ENCODE measurements around the gene TMED9. TPM values are rescaled to one million over a fixed set of nuclear protein-coding genes. Genes with fewer than 3 reads are reported as not detected.

TMED9 gene
- total and polyA plus RNA-seq, 9 of the 15 experiments (the other 6 are each of a cell fraction or from before 2014, with no cell fraction given) = 43.7 to 301 (median 90.0) TPM

DNA sequence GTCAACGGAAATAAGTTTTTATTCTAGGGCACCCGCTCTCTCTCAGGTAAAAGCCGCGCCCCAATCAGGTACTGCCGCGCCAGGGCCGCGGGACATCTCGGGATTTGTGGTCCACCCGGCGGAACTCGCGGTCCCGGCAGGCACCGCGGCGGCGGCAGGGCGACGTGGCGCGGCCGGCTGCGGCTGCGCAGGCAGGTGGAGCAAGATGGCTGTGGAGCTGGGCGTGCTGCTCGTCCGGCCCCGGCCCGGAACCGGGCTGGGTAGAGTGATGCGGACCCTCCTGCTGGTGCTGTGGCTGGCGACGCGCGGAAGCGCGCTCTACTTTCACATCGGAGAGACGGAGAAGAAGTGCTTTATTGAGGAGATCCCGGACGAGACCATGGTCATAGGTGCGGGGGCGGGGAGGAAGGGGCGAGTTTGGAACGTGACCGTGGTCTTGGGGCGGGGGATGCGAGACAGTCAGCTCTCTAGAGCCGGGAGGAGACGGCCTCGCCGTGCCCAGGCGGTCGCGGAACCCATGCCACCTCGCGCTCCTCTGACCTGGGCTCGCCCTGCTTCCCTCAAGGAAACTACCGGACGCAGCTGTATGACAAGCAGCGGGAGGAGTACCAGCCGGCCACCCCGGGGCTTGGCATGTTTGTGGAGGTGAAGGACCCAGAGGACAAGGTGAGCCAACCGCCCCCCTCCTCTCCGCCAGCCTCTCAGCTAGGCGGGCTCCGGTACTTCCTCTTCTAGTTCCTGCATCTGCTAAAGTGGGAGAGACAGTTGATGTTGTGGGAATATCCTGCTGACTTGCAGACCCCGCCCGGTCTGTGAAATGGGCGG, at the start of gene TMED9 (continued):
- TF ChIP-seq, protein P1, sequence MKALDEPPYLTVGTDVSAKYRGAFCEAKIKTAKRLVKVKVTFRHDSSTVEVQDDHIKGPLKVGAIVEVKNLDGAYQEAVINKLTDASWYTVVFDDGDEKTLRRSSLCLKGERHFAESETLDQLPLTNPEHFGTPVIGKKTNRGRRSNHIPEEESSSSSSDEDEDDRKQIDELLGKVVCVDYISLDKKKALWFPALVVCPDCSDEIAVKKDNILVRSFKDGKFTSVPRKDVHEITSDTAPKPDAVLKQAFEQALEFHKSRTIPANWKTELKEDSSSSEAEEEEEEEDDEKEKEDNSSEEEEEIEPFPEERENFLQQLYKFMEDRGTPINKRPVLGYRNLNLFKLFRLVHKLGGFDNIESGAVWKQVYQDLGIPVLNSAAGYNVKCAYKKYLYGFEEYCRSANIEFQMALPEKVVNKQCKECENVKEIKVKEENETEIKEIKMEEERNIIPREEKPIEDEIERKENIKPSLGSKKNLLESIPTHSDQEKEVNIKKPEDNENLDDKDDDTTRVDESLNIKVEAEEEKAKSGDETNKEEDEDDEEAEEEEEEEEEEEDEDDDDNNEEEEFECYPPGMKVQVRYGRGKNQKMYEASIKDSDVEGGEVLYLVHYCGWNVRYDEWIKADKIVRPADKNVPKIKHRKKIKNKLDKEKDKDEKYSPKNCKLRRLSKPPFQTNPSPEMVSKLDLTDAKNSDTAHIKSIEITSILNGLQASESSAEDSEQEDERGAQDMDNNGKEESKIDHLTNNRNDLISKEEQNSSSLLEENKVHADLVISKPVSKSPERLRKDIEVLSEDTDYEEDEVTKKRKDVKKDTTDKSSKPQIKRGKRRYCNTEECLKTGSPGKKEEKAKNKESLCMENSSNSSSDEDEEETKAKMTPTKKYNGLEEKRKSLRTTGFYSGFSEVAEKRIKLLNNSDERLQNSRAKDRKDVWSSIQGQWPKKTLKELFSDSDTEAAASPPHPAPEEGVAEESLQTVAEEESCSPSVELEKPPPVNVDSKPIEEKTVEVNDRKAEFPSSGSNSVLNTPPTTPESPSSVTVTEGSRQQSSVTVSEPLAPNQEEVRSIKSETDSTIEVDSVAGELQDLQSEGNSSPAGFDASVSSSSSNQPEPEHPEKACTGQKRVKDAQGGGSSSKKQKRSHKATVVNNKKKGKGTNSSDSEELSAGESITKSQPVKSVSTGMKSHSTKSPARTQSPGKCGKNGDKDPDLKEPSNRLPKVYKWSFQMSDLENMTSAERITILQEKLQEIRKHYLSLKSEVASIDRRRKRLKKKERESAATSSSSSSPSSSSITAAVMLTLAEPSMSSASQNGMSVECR (CRISPR knock-in tag; IDR thresholded peaks at IDR 0.05) = peak; percentile 58
- TF ChIP-seq ETS2 (tag; IDR thresholded peaks at IDR 0.05; ENCODE audit: borderline replicate concordance, poor library complexity, severe bottlenecking) (no peak), CC2D1A (IDR thresholded peaks at IDR 0.05) (no peak), RAD21 (CRISPR knock-in tag; conservative IDR thresholded peaks at IDR 0.05 in 1 of 2, IDR thresholded peaks at IDR 0.05 in 1 of 2) (no peak), THRAP3 (IDR thresholded peaks at IDR 0.05; ENCODE audit: borderline replicate concordance) (no peak), SRSF3 (IDR thresholded peaks at IDR 0.05; ENCODE audit: insufficient read depth, low read length) (no peak), PHF21A (IDR thresholded peaks at IDR 0.05; ENCODE audit: borderline replicate concordance, low read depth) (no peak), SREBF1 (IDR thresholded peaks at IDR 0.05; ENCODE audit: borderline replicate concordance, low read depth, low read length) (no peak), MEF2D (tag; conservative IDR thresholded peaks at IDR 0.05; ENCODE audit: low read depth) (no peak), CBX5 (IDR thresholded peaks at IDR 0.05; ENCODE audit: borderline replicate concordance, low read depth) (no peak), ZZZ3 (IDR thresholded peaks at IDR 0.05) (no peak), SNIP1 (IDR thresholded peaks at IDR 0.05; ENCODE audit: low read depth) (no peak), ZNF316 (IDR thresholded peaks at IDR 0.05) (no peak), FIP1L1 (IDR thresholded peaks at IDR 0.05; ENCODE audit: low read depth, low read length, poor library complexity, severe bottlenecking) (no peak), SMARCA4 (IDR thresholded peaks at IDR 0.05) (no peak)
- TF ChIP-seq, protein P2, sequence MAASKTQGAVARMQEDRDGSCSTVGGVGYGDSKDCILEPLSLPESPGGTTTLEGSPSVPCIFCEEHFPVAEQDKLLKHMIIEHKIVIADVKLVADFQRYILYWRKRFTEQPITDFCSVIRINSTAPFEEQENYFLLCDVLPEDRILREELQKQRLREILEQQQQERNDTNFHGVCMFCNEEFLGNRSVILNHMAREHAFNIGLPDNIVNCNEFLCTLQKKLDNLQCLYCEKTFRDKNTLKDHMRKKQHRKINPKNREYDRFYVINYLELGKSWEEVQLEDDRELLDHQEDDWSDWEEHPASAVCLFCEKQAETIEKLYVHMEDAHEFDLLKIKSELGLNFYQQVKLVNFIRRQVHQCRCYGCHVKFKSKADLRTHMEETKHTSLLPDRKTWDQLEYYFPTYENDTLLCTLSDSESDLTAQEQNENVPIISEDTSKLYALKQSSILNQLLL (CRISPR knock-in tag; IDR thresholded peaks at IDR 0.05; ENCODE audit: borderline replicate concordance) = no peak
- TF ChIP-seq, protein P3, sequence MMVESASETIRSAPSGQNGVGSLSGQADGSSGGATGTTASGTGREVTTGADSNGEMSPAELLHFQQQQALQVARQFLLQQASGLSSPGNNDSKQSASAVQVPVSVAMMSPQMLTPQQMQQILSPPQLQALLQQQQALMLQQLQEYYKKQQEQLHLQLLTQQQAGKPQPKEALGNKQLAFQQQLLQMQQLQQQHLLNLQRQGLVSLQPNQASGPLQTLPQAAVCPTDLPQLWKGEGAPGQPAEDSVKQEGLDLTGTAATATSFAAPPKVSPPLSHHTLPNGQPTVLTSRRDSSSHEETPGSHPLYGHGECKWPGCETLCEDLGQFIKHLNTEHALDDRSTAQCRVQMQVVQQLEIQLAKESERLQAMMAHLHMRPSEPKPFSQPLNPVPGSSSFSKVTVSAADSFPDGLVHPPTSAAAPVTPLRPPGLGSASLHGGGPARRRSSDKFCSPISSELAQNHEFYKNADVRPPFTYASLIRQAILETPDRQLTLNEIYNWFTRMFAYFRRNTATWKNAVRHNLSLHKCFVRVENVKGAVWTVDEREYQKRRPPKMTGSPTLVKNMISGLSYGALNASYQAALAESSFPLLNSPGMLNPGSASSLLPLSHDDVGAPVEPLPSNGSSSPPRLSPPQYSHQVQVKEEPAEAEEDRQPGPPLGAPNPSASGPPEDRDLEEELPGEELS (CRISPR knock-in tag; IDR thresholded peaks at IDR 0.05; ENCODE audit: borderline replicate concordance) = no peak
- TF ChIP-seq, protein P4, sequence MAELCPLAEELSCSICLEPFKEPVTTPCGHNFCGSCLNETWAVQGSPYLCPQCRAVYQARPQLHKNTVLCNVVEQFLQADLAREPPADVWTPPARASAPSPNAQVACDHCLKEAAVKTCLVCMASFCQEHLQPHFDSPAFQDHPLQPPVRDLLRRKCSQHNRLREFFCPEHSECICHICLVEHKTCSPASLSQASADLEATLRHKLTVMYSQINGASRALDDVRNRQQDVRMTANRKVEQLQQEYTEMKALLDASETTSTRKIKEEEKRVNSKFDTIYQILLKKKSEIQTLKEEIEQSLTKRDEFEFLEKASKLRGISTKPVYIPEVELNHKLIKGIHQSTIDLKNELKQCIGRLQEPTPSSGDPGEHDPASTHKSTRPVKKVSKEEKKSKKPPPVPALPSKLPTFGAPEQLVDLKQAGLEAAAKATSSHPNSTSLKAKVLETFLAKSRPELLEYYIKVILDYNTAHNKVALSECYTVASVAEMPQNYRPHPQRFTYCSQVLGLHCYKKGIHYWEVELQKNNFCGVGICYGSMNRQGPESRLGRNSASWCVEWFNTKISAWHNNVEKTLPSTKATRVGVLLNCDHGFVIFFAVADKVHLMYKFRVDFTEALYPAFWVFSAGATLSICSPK (IDR thresholded peaks at IDR 0.05; ENCODE audit: borderline replicate concordance) = no peak

Data from K562 (cell line).